ENCODE results near the gene GLI3.

GRCh38 chr7:42102301-42102700, 134.7 kb downstream of the GLI3 start:
- TF ChIP-seq ZNF274 (IDR thresholded peaks at IDR 0.05; ENCODE audit: low read depth, low read length) (no peak), YY1 (IDR thresholded peaks at IDR 0.05; ENCODE audit: insufficient read depth, insufficient read length) (no peak)
